Muscle of leg (tissue), 9 donors: ENCODE results near the gene ABHD8. TPM values are rescaled to one million over a fixed set of nuclear protein-coding genes. Genes with fewer than 3 reads are reported as not detected.

Experiments used
- polyA plus RNA-seq, 8 donors: library from polyadenylated mRNA; unstranded; fragments of 120-200 nt; gene quantifications; one replicate each; pipeline versions ENCODE4 v1.2.1 to v1.2.3, GENCODE V29; 2013; ENCODE audit warnings: inconsistent platforms in 1 of 8, low replicate concordance in 1 of 8; ENCODE audit not compliant: insufficient read length in 8 of 8, insufficient read depth in 1 of 8
- total RNA-seq: library from RNA; stranded (reverse); fragments of 120-200 nt; gene quantifications from one replicate; pipeline ENCODE4 v1.2.4, GENCODE V29; 2013

Gene ABHD8
- total and polyA plus RNA-seq, 9 donors: 6.1 to 10.1 (median 8.4) TPM

Other genes with a start within 250 kb of the ABHD8 start
- 3.9 TPM for gene HAUS8, start 228.0 kb downstream of the ABHD8 start, total RNA-seq
- 10 to 100 TPM in 5 of 8 donors, 1 to 10 TPM in 3; 7.5 to 14.0 (median 10.1) TPM for gene HAUS8, start 228.0 kb downstream of the ABHD8 start, polyA plus RNA-seq
- gene MYO9B, start 227.6 kb downstream of the ABHD8 start, total RNA-seq: 18.0 TPM
- 10 to 100 TPM; 30.1 to 55.5 (median 40.5) TPM for gene MYO9B, start 227.6 kb downstream of the ABHD8 start, polyA plus RNA-seq
- gene USE1, start 88.1 kb downstream of the ABHD8 start, total RNA-seq: 21.0 TPM
- gene USE1, start 88.1 kb downstream of the ABHD8 start, polyA plus RNA-seq: 10 to 100 TPM; 25.1 to 36.0 (median 29.3) TPM
- 3.1 TPM for gene OCEL1, start 77.2 kb downstream of the ABHD8 start, total RNA-seq
- 10 to 100 TPM in 1 of 8 donors, 1 to 10 TPM in 7; 6.7 to 14.2 (median 9.4) TPM for gene OCEL1, start 77.2 kb downstream of the ABHD8 start, polyA plus RNA-seq
- 32.4 TPM for gene NR2F6, start 57.5 kb downstream of the ABHD8 start, total RNA-seq
- 10 to 100 TPM; 26.5 to 37.9 (median 30.8) TPM for gene NR2F6, start 57.5 kb downstream of the ABHD8 start, polyA plus RNA-seq
- gene USHBP1, start 38.7 kb downstream of the ABHD8 start, total RNA-seq: 5.2 TPM
- 1 to 10 TPM; 5.4 to 8.8 (median 6.5) TPM for gene USHBP1, start 38.7 kb downstream of the ABHD8 start, polyA plus RNA-seq
- 85.8 TPM for gene BABAM1, start 36.0 kb downstream of the ABHD8 start, total RNA-seq
- 10 to 100 TPM; 81.3 to 97.9 (median 92.8) TPM for gene BABAM1, start 36.0 kb downstream of the ABHD8 start, polyA plus RNA-seq
- 0.44 TPM for gene ANKLE1, start 21.5 kb downstream of the ABHD8 start, total RNA-seq
- gene ANKLE1, start 21.5 kb downstream of the ABHD8 start, polyA plus RNA-seq: 1 to 10 TPM in 5 of 8 donors, under 1 TPM in 3; 0.70 to 1.5 (median 1.2) TPM
- 28.3 TPM for gene MRPL34, start 2.4 kb upstream of the ABHD8 start, total RNA-seq
- gene MRPL34, start 2.4 kb upstream of the ABHD8 start, polyA plus RNA-seq: 10 to 100 TPM; 25.0 to 43.0 (median 36.4) TPM
- gene DDA1, start 6.1 kb upstream of the ABHD8 start, total RNA-seq: 18.6 TPM
- 10 to 100 TPM; 32.5 to 42.2 (median 36.8) TPM for gene DDA1, start 6.1 kb upstream of the ABHD8 start, polyA plus RNA-seq
- 3.9 TPM for gene ANO8, start 31.4 kb upstream of the ABHD8 start, total RNA-seq
- 1 to 10 TPM; 4.3 to 8.3 (median 6.9) TPM for gene ANO8, start 31.4 kb upstream of the ABHD8 start, polyA plus RNA-seq
- gene GTPBP3, start 34.1 kb upstream of the ABHD8 start, total RNA-seq: 7.6 TPM
- 10 to 100 TPM in 5 of 8 donors, 1 to 10 TPM in 3; 9.2 to 16.3 (median 13.2) TPM for gene GTPBP3, start 34.1 kb upstream of the ABHD8 start, polyA plus RNA-seq
- gene PLVAP, start 73.9 kb upstream of the ABHD8 start, total RNA-seq: 23.1 TPM
- 10 to 100 TPM; 43.2 to 70.0 (median 62.8) TPM for gene PLVAP, start 73.9 kb upstream of the ABHD8 start, polyA plus RNA-seq
- not detected for gene CCDC194, start 90.8 kb upstream of the ABHD8 start, total RNA-seq
- gene CCDC194, start 90.8 kb upstream of the ABHD8 start, polyA plus RNA-seq: not detected
- 4.7 TPM for gene BST2, start 102.2 kb upstream of the ABHD8 start, total RNA-seq
- gene BST2, start 102.2 kb upstream of the ABHD8 start, polyA plus RNA-seq: 1 to 10 TPM; 5.9 to 9.3 (median 6.3) TPM
- gene MVB12A, start 116.6 kb upstream of the ABHD8 start, total RNA-seq: 32.9 TPM
- gene MVB12A, start 116.6 kb upstream of the ABHD8 start, polyA plus RNA-seq: 10 to 100 TPM; 29.5 to 44.3 (median 33.2) TPM
- 1.0 TPM for gene TMEM221, start 145.2 kb upstream of the ABHD8 start, total RNA-seq
- 1 to 10 TPM; 1.0 to 1.8 (median 1.2) TPM for gene TMEM221, start 145.2 kb upstream of the ABHD8 start, polyA plus RNA-seq
- gene NXNL1, start 157.5 kb upstream of the ABHD8 start, total RNA-seq: not detected
- gene NXNL1, start 157.5 kb upstream of the ABHD8 start, polyA plus RNA-seq: not detected
- 11.6 TPM for gene SLC27A1, start 167.1 kb upstream of the ABHD8 start, total RNA-seq
- gene SLC27A1, start 167.1 kb upstream of the ABHD8 start, polyA plus RNA-seq: 10 to 100 TPM; 11.8 to 20.7 (median 16.9) TPM
- gene PGLS, start 208.2 kb upstream of the ABHD8 start, total RNA-seq: 46.5 TPM
- gene PGLS, start 208.2 kb upstream of the ABHD8 start, polyA plus RNA-seq: 10 to 100 TPM; 46.9 to 70.5 (median 54.0) TPM